HCT116 (cell line): Measurements from ENCODE around the gene CH25H. TPM values are rescaled to one million over a fixed set of nuclear protein-coding genes. Genes with fewer than 3 reads are reported as not detected.
"Not testable (repeated sequence)": the region's sequence is repeated elsewhere in the genome, so short reads cannot be mapped to it uniquely, and the experiment has no call there.

Source experiments
- ATAC-seq: fragments of 200-7000 bp; cut with Tn5 transposase; 2 replicates; pipeline ENCODE4 v1.9.1; 2020; ENCODE audit warnings: mild to moderate bottlenecking, moderate library complexity
- BruUV-seq: library from RNA; stranded (reverse); fragments of 400-500 nt; replicated peaks from 2 replicates; lab custom pipeline; 2021; lab: Mats Ljungman, UMichigan
- CTCF ChIA-PET: fragments of 300-600 bp; sonication (Branson Sonifier 250); formaldehyde crosslinking; loops from one replicate; lab custom pipeline; 2021; ENCODE audit warnings: antibody characterized with exemption; lab: Charles Lee
- POLR2A ChIA-PET: fragments of 300-600, 350-600 bp; sonication (Branson Sonifier 250); formaldehyde crosslinking; loops from one replicate; lab custom pipeline; 2021; ENCODE audit warnings: antibody characterized with exemption; lab: Charles Lee
- RAD21 ChIA-PET, 2 experiments: fragments of 300-600 bp; sonication (Branson Sonifier 250); formaldehyde crosslinking; loops; one replicate each; lab custom pipeline; 2023; ENCODE audit warnings: low total read pairs in 2 of 2; ENCODE audit not compliant: uncharacterized antibody in 2 of 2, unreplicated experiment in 2 of 2, low non-redundant PET in 1 of 2; lab: Charles Lee
- DNase-seq: peaks from one replicate; pipeline ENCODE4 v3.0.0-alpha.2; 2010; ENCODE audit warnings: low read depth, low spot score
- H2AFZ ChIP-seq: fragments of 200-600 bp; shearing (Covaris generic), sonication (generic); 2 replicates; pipeline ENCODE4 v1.6.1; 2017; ENCODE audit warnings: low read depth, mixed run types, mixed read lengths, antibody characterized with exemption, low read length; ENCODE audit not compliant: poor library complexity, severe bottlenecking
- H3K27ac ChIP-seq: 2 replicates; pipeline ENCODE4 v1.5.1; 2012; ENCODE audit warnings: low read depth, low read length
- H3K27me3 ChIP-seq: fragments of 200-600 bp; sonication (generic); 2 replicates; pipeline ENCODE4 v1.6.1; 2016; ENCODE audit warnings: mixed run types, low read length, mixed read lengths; ENCODE audit not compliant: insufficient read depth
- H3K36me3 ChIP-seq, 2 experiments: fragments of 200-500 bp in 1 of 2; fragments of 200-600 bp in 1 of 2; sonication (Bioruptor generic) in 1 of 2; sonication (generic) in 1 of 2; 2 replicates each; pipeline versions ENCODE4 v1.5.1 to v1.6.1; 2014 to 2016; ENCODE audit warnings: low read length in 2 of 2, inconsistent platforms in 1 of 2, mixed read lengths in 1 of 2, mixed run types in 1 of 2; ENCODE audit not compliant: insufficient read depth in 2 of 2, control insufficient read depth in 1 of 2
- H3K4me1 ChIP-seq, 2 experiments: fragments of 200-600 bp in 1 of 2; sonication (generic) in 1 of 2; 2 replicates each; pipeline versions ENCODE4 v1.5.1 to v1.6.1; 2012 to 2017; ENCODE audit warnings: low read length in 2 of 2, inconsistent platforms in 1 of 2, mild to moderate bottlenecking in 1 of 2, mixed read lengths in 1 of 2, mixed run types in 1 of 2, moderate library complexity in 1 of 2; ENCODE audit not compliant: insufficient read depth in 2 of 2, control insufficient read depth in 1 of 2
- H3K4me2 ChIP-seq: fragments of 200-600 bp; sonication (generic); 2 replicates; pipeline ENCODE4 v1.6.1; 2017; ENCODE audit warnings: mixed run types, low read length, mixed read lengths
- H3K4me3 ChIP-seq, 2 experiments: fragments of 200-600 bp in 1 of 2; sonication (generic) in 1 of 2; replicated peaks in 1 of 2; 2 replicates each; pipeline ENCODE4 v1.5.1; 2011 to 2016; ENCODE audit warnings: low read length in 2 of 2, control low read depth in 1 of 2, low read depth in 1 of 2, mild to moderate bottlenecking in 1 of 2, mixed read lengths in 1 of 2, mixed run types in 1 of 2
- H3K79me2 ChIP-seq: fragments of 200-600 bp; sonication (generic); 2 replicates; pipeline ENCODE4 v1.6.1; 2017; ENCODE audit warnings: mild to moderate bottlenecking, mixed run types, low read length, moderate library complexity, mixed read lengths; ENCODE audit not compliant: insufficient read depth
- H3K9ac ChIP-seq: fragments of 200-600 bp; sonication (generic); 2 replicates; pipeline ENCODE4 v1.6.1; 2016; ENCODE audit warnings: low read length, mixed read lengths
- H3K9me2 ChIP-seq: fragments of 200-600 bp; sonication (generic), shearing (Covaris generic); 2 replicates; pipeline ENCODE4 v1.6.1; 2017; ENCODE audit warnings: mixed run types, mild to moderate bottlenecking, moderate library complexity; ENCODE audit not compliant: insufficient read depth
- H3K9me3 ChIP-seq, 2 experiments: fragments of 200-500 bp in 1 of 2; fragments of 200-600 bp in 1 of 2; sonication (Bioruptor generic) in 1 of 2; sonication (generic) in 1 of 2; 2 replicates each; pipeline ENCODE4 v1.6.1; 2014 to 2017; ENCODE audit warnings: low read length in 2 of 2, mixed read lengths in 2 of 2, inconsistent platforms in 1 of 2, low read depth in 1 of 2, mild to moderate bottlenecking in 1 of 2, mixed run types in 1 of 2, moderate library complexity in 1 of 2; ENCODE audit not compliant: control insufficient read depth in 1 of 2, insufficient read depth in 1 of 2
- H4K20me1 ChIP-seq: fragments of 200-600 bp; sonication (generic), shearing (Covaris generic); 2 replicates; pipeline ENCODE4 v1.6.1; 2017; ENCODE audit warnings: mixed run types, mild to moderate bottlenecking, moderate library complexity; ENCODE audit not compliant: insufficient read depth
- ATF3 ChIP-seq: IDR thresholded peaks from 2 replicates; pipeline ENCODE4 v1.6.1; 2012
- CBX3 ChIP-seq: IDR thresholded peaks from 2 replicates; pipeline ENCODE4 v1.6.1; 2012; ENCODE audit warnings: low read depth
- CEBPB ChIP-seq: IDR thresholded peaks from 2 replicates; pipeline ENCODE4 v1.6.1; 2012; ENCODE audit warnings: low read depth
- EGR1 ChIP-seq: IDR thresholded peaks from 2 replicates; pipeline ENCODE4 v1.6.1; 2012; ENCODE audit warnings: low read depth
- ELF1 ChIP-seq: IDR thresholded peaks from 2 replicates; pipeline ENCODE4 v1.6.1; 2012; ENCODE audit warnings: low read depth, borderline replicate concordance
- EZH2 ChIP-seq: fragments of 200-600 bp; sonication (generic); IDR thresholded peaks from 2 replicates; pipeline ENCODE4 v1.6.1; 2017; ENCODE audit warnings: antibody characterized with exemption, mixed run types
- EZH2phosphoT487 ChIP-seq: fragments of 200-600 bp; IDR thresholded peaks from 2 replicates; pipeline ENCODE4 v1.6.1; 2018; ENCODE audit warnings: antibody characterized with exemption, borderline replicate concordance
- FOSL1 ChIP-seq: IDR thresholded peaks from 2 replicates; pipeline ENCODE4 v1.6.1; 2012; ENCODE audit warnings: low read depth
- JUND ChIP-seq: IDR thresholded peaks from 2 replicates; pipeline ENCODE4 v1.6.1; 2012
- MAX ChIP-seq: IDR thresholded peaks from 2 replicates; pipeline ENCODE4 v1.6.1; 2012
- POLR2A ChIP-seq: IDR thresholded peaks from 2 replicates; pipeline ENCODE4 v1.7.0; 2011; ENCODE audit warnings: borderline replicate concordance; ENCODE audit not compliant: insufficient read depth, insufficient read length; ENCODE audit errors: extremely low read depth
- POLR2AphosphoS5 ChIP-seq: IDR thresholded peaks from 2 replicates; pipeline ENCODE4 v1.6.1; 2011; ENCODE audit warnings: mild to moderate bottlenecking, low read depth, low read length, moderate library complexity
- RAD21 ChIP-seq: IDR thresholded peaks from 2 replicates; pipeline ENCODE4 v1.6.1; 2012; ENCODE audit warnings: low read depth, mild to moderate bottlenecking
- REST ChIP-seq: IDR thresholded peaks from 2 replicates; pipeline ENCODE4 v1.6.1; 2012; ENCODE audit warnings: low read depth
- SIN3A ChIP-seq: IDR thresholded peaks from 2 replicates; pipeline ENCODE4 v1.6.1; 2012; ENCODE audit warnings: low read depth
- SP1 ChIP-seq: IDR thresholded peaks from 2 replicates; pipeline ENCODE4 v1.6.1; 2012; ENCODE audit warnings: low read depth
- TCF7L2 ChIP-seq: IDR thresholded peaks from 2 replicates; pipeline ENCODE4 v1.7.0; 2011; ENCODE audit warnings: borderline replicate concordance, inconsistent platforms; ENCODE audit not compliant: insufficient read depth, insufficient read length; ENCODE audit errors: extremely low read depth
- ZBTB33 ChIP-seq: IDR thresholded peaks from 2 replicates; pipeline ENCODE4 v1.6.1; 2011; ENCODE audit warnings: mild to moderate bottlenecking, low read length, moderate library complexity; ENCODE audit not compliant: insufficient replicate concordance; ENCODE audit errors: extremely low read depth
- ZFX ChIP-seq: fragments of 450-650 bp; IDR thresholded peaks from 2 replicates; pipeline ENCODE4 v1.6.1; 2017
- ZNF274 ChIP-seq: fragments of 200-500 bp; sonication (Bioruptor generic); IDR thresholded peaks from 2 replicates; pipeline ENCODE4 v1.6.1; 2014; ENCODE audit warnings: mild to moderate bottlenecking, low read depth, low read length, inconsistent platforms
- intact Hi-C: fragments of 100-400 bp; cut with micrococcal nuclease; formaldehyde crosslinking; loops from 2 replicates; pipeline ENCODE4 v1.10.0; 2022
- total RNA-seq: library from RNA; stranded (reverse); gene quantifications from one replicate; pipeline ENCODE4 v1.2.1, GENCODE V29; 2021; ENCODE audit not compliant: unreplicated experiment

Gene CH25H
- total RNA-seq, 1 experiment from 2014 or later, result not detected

GRCh38 chr10:89197473-89197872 lies 9.6 kb downstream of the CH25H start:
- H3K4me1 ChIP-seq, result no peaks in the 10 kb centered on the region
- DNase-seq (no peak), ATAC-seq (no peak)
- no peaks in the 10 kb centered on the region for H3K27me3 ChIP-seq
- no peaks in the 10 kb centered on the region for H3K9me2 ChIP-seq
- no peaks in the 10 kb centered on the region for H4K20me1 ChIP-seq
- no TSS peak for BruUV-seq
- H2AFZ ChIP-seq, result no peak overlapping the region
- RAD21 ChIA-PET, result no interaction called here
- H3K9me3 ChIP-seq, result no peaks in the 10 kb centered on the region
- H3K9ac ChIP-seq, result no peak overlapping the region
- no peak for TF ChIP-seq CBX3
- no peak for TF ChIP-seq MAX
- TF ChIP-seq EGR1, result no peak
- no peak for TF ChIP-seq EZH2phosphoT487
- no peak for TF ChIP-seq CEBPB
- TF ChIP-seq POLR2AphosphoS5, result no peak
- no peak for TF ChIP-seq POLR2A
- no peak for TF ChIP-seq RAD21
- TF ChIP-seq TCF7L2, result no peak
- TF ChIP-seq JUND, result no peak
- no peak for TF ChIP-seq EZH2
- TF ChIP-seq REST, result no peak
- TF ChIP-seq ZBTB33, result no peak
- TF ChIP-seq ZNF274, result no peak
- TF ChIP-seq FOSL1, result no peak
- TF ChIP-seq ELF1, result no peak
- no peak for TF ChIP-seq SP1
- no peak for TF ChIP-seq ATF3
- no peak for TF ChIP-seq ZFX
- no peak for TF ChIP-seq SIN3A
- no peak overlapping the region for H3K4me3 ChIP-seq
- intact Hi-C loops, result no loop called here
- no peaks in the 10 kb centered on the region for H3K36me3 ChIP-seq
- no peak overlapping the region for H3K4me2 ChIP-seq
- H3K27ac ChIP-seq, result no peak overlapping the region
- POLR2A ChIA-PET, result no interaction called here
- CTCF ChIA-PET, result no interaction called here
- H3K79me2 ChIP-seq, result no peaks in the 10 kb centered on the region

GRCh38 chr10:89191301-89191700 lies 15.8 kb downstream of the CH25H start:
- H3K9me3 ChIP-seq, H3K4me1 ChIP-seq, CTCF ChIA-PET, H3K4me3 ChIP-seq, BruUV-seq, H3K36me3 ChIP-seq, DNase-seq, H4K20me1 ChIP-seq, POLR2A ChIA-PET, H3K27me3 ChIP-seq, H3K4me2 ChIP-seq, intact Hi-C loops, H3K9me2 ChIP-seq, H3K9ac ChIP-seq, RAD21 ChIA-PET, H3K27ac ChIP-seq, ATAC-seq, H2AFZ ChIP-seq, H3K79me2 ChIP-seq: not testable (repeated sequence)
